ENCODE measurements around the gene OR2T11. TPM values are rescaled to one million over a fixed set of nuclear protein-coding genes. Genes with fewer than 3 reads are reported as not detected.

Gene OR2T11
- total RNA-seq, 1 donor = not detected

DNA sequence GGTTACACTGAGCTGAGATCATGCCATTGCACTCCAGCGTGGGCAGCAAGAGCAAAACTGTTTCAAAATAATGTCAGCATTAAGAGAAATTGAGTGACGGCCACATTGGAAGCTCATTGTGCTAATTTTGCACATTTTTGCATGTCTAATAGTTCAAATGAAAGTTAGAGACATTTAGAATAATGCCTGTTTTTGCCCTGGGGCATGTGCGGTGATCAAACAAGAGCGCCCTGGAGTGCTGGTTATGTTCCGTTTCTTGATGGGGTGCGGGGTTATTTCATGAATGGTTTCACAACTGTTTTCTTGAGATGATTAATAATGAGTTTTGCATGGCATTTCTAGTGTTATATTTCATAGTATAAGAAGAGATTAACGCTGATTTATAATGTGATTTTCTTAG lies 13.1 kb downstream of the OR2T11 start:
- TF ChIP-seq, protein P1, sequence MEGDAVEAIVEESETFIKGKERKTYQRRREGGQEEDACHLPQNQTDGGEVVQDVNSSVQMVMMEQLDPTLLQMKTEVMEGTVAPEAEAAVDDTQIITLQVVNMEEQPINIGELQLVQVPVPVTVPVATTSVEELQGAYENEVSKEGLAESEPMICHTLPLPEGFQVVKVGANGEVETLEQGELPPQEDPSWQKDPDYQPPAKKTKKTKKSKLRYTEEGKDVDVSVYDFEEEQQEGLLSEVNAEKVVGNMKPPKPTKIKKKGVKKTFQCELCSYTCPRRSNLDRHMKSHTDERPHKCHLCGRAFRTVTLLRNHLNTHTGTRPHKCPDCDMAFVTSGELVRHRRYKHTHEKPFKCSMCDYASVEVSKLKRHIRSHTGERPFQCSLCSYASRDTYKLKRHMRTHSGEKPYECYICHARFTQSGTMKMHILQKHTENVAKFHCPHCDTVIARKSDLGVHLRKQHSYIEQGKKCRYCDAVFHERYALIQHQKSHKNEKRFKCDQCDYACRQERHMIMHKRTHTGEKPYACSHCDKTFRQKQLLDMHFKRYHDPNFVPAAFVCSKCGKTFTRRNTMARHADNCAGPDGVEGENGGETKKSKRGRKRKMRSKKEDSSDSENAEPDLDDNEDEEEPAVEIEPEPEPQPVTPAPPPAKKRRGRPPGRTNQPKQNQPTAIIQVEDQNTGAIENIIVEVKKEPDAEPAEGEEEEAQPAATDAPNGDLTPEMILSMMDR (IDR thresholded peaks at IDR 0.05; ENCODE audit: insufficient read depth, low read depth, low read length) = no peak
- no peak for DNase-seq (ENCODE audit: low read depth)
- H3K4me3 ChIP-seq (ENCODE audit: low read depth, low read length) = no peak overlapping the region

GRCh38 chr1:248618878-248619277 lies 16.0 kb downstream of the OR2T11 start:
- no peak overlapping the region for H3K4me3 ChIP-seq (ENCODE audit: low read depth, low read length)
- TF ChIP-seq, protein P1 (IDR thresholded peaks at IDR 0.05; ENCODE audit: insufficient read depth, low read depth, low read length) = no peak
- DNase-seq (ENCODE audit: low read depth) = no peak

- TF ChIP-seq, protein P1 (IDR thresholded peaks at IDR 0.05; ENCODE audit: insufficient read depth, low read depth, low read length) = no peak
- H3K4me3 ChIP-seq (ENCODE audit: low read depth, low read length) = no peak overlapping the region
- no peak for DNase-seq (ENCODE audit: low read depth)
Measured at GRCh38 chr1:248618119-248618518, 16.8 kb downstream of the OR2T11 start.

DNA sequence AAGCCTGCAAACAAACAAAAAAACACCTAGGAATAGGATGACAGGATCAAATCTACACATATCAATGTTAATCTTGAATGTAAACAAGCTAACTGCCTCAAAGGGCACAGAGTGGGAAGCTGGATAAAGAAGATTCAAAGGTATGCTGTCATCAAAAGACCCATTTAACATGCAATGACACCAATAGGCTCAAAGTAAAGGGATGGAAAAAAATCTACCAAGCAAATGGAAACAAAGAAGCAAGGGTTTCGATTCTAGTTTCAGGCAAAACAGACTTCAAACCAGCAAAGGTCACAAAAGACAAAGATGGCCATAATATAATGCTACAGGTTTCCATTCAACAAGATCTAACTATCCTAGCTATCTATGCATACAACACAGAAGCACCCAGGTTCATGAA lies 21.1 kb downstream of the OR2T11 start:
- no peak overlapping the region for H3K4me3 ChIP-seq (ENCODE audit: low read depth, low read length)
- DNase-seq (ENCODE audit: low read depth) = no peak
- TF ChIP-seq, protein P1 (IDR thresholded peaks at IDR 0.05; ENCODE audit: insufficient read depth, low read depth, low read length) = no peak

DNA sequence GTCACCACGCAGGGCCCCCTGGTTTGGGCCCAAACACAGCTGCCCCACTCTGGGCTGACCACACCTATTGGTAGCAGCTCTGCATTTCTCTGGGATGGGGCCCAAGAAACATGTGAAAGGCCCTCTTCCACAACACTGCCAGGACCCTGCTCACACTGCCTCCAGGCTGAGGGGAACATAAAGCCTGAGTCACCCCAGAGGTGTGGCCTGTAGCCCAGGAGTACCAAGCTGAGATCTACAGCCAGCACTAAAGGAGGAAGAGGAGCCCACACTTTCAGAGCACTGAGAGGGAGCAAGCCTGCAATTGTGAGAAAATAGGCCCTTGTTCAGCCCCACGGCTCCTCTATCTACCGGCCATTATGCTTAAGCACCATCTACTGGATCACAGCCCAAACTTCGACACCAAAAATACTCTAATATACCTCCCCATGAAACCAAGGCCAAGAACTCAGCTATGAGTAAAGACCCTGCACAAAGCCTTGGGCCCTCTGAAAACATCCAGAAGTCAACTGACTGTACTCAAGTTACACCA lies 22.9 kb downstream of the OR2T11 start:
- DNase-seq (ENCODE audit: low read depth) = no peak
- H3K4me3 ChIP-seq (ENCODE audit: low read depth, low read length) = no peak overlapping the region
- TF ChIP-seq, protein P1 (IDR thresholded peaks at IDR 0.05; ENCODE audit: insufficient read depth, low read depth, low read length) = no peak

GRCh38 chr1:248610301-248610700 lies 24.6 kb downstream of the OR2T11 start:
- no peak for DNase-seq (ENCODE audit: low read depth)
- H3K4me3 ChIP-seq (ENCODE audit: low read depth, low read length) = no peak overlapping the region
- TF ChIP-seq, protein P1 (IDR thresholded peaks at IDR 0.05; ENCODE audit: insufficient read depth, low read depth, low read length) = no peak

- TF ChIP-seq, protein P1 (IDR thresholded peaks at IDR 0.05; ENCODE audit: insufficient read depth, low read depth, low read length) = no peak
- no peak for DNase-seq (ENCODE audit: low read depth)
- no peak overlapping the region for H3K4me3 ChIP-seq (ENCODE audit: low read depth, low read length)
Measured at GRCh38 chr1:248599396-248599795, 35.5 kb downstream of the OR2T11 start.
